Trophoblast cell (in vitro differentiated cells and primary cell): ENCODE results near the gene FAM167B.
"Not testable (repeated sequence)": the region's sequence is repeated elsewhere in the genome, so short reads cannot be mapped to it uniquely, and the experiment has no call there.

Source experiments
- DNase-seq, 2 donors: peaks; one replicate each; pipeline ENCODE4 v3.0.0-alpha.2; 2016
- H2AFZ ChIP-seq: 2 replicates; pipeline ENCODE4 v1.6.1; 2013; ENCODE audit warnings: low read length, moderate library complexity, mild to moderate bottlenecking; ENCODE audit not compliant: insufficient read depth, poor library complexity
- H2AK5ac ChIP-seq: 2 replicates; pipeline ENCODE4 v1.6.1; 2013; ENCODE audit warnings: mild to moderate bottlenecking, low read length
- H2BK120ac ChIP-seq: 2 replicates; pipeline ENCODE4 v1.6.1; 2013; ENCODE audit warnings: low read length, mild to moderate bottlenecking, moderate library complexity; ENCODE audit not compliant: insufficient read depth, poor library complexity
- H2BK12ac ChIP-seq: 2 replicates; pipeline ENCODE4 v1.6.1; 2013; ENCODE audit warnings: mild to moderate bottlenecking, low read length, moderate library complexity
- H2BK5ac ChIP-seq: 2 replicates; pipeline ENCODE4 v1.6.1; 2013; ENCODE audit warnings: low read length, low read depth, moderate library complexity, mild to moderate bottlenecking; ENCODE audit not compliant: poor library complexity
- H3K14ac ChIP-seq: 2 replicates; pipeline ENCODE4 v1.6.1; 2013; ENCODE audit warnings: mild to moderate bottlenecking, low read length
- H3K18ac ChIP-seq: 2 replicates; pipeline ENCODE4 v1.6.1; 2013; ENCODE audit warnings: mild to moderate bottlenecking, low read length
- H3K23ac ChIP-seq: 2 replicates; pipeline ENCODE4 v1.6.1; 2013; ENCODE audit warnings: low read length
- H3K27ac ChIP-seq: 2 replicates; pipeline ENCODE4 v1.5.1; 2013; ENCODE audit warnings: low read depth, mild to moderate bottlenecking, inconsistent platforms, low read length, moderate library complexity
- H3K27me3 ChIP-seq: 2 replicates; pipeline ENCODE4 v1.6.1; 2013; ENCODE audit warnings: inconsistent platforms, mild to moderate bottlenecking, low read length, moderate library complexity; ENCODE audit not compliant: insufficient read depth
- H3K36me3 ChIP-seq, 2 experiments: 1 replicate in 1 of 2; 2 replicates in 1 of 2; pipeline ENCODE4 v1.6.1; 2013; ENCODE audit warnings: low read length in 2 of 2, mild to moderate bottlenecking in 2 of 2, moderate library complexity in 1 of 2; ENCODE audit not compliant: insufficient read depth in 2 of 2, control insufficient read depth in 1 of 2
- H3K4ac ChIP-seq: 2 replicates; pipeline ENCODE4 v1.6.1; 2013; ENCODE audit warnings: low read depth, mild to moderate bottlenecking, low read length, moderate library complexity
- H3K4me1 ChIP-seq, 2 experiments: 1 replicate in 1 of 2; 2 replicates in 1 of 2; pipeline ENCODE4 v1.6.1; 2013; ENCODE audit warnings: low read length in 2 of 2, mild to moderate bottlenecking in 2 of 2, moderate library complexity in 1 of 2; ENCODE audit not compliant: insufficient read depth in 2 of 2, control insufficient read depth in 1 of 2
- H3K4me2 ChIP-seq: 2 replicates; pipeline ENCODE4 v1.6.1; 2013; ENCODE audit warnings: inconsistent platforms, mild to moderate bottlenecking, low read length, moderate library complexity
- H3K4me3 ChIP-seq: 2 replicates; pipeline ENCODE4 v1.5.1; 2013; ENCODE audit warnings: mild to moderate bottlenecking, low read depth, low read length, inconsistent platforms
- H3K79me1 ChIP-seq: one replicate; pipeline ENCODE4 v1.6.1; 2013; ENCODE audit warnings: low read length
- H3K79me2 ChIP-seq: 2 replicates; pipeline ENCODE4 v1.6.1; 2013; ENCODE audit warnings: low read length, mild to moderate bottlenecking; ENCODE audit not compliant: control insufficient read depth, insufficient read depth, poor library complexity
- H3K9ac ChIP-seq: 2 replicates; pipeline ENCODE4 v1.6.1; 2013; ENCODE audit warnings: mild to moderate bottlenecking, low read length
- H3K9me3 ChIP-seq: 2 replicates; pipeline ENCODE4 v1.6.1; 2013; ENCODE audit warnings: low read depth, mild to moderate bottlenecking, control low read depth, inconsistent platforms, low read length; ENCODE audit not compliant: insufficient read depth
- H4K12ac ChIP-seq: 2 replicates; pipeline ENCODE4 v1.6.1; 2013; ENCODE audit warnings: low read depth, mild to moderate bottlenecking, low read length, moderate library complexity
- H4K8ac ChIP-seq: 2 replicates; pipeline ENCODE4 v1.6.1; 2013; ENCODE audit warnings: low read depth, mild to moderate bottlenecking, low read length, moderate library complexity
- H4K91ac ChIP-seq: one replicate; pipeline ENCODE4 v1.6.1; 2013; ENCODE audit warnings: low read depth, mild to moderate bottlenecking, low read length, moderate library complexity
- WGBS: extraction: QIAGEN DNeasy Blood & Tissue Kit; methylation state at CpG from one replicate; pipeline ENCODE4 v1.1.7; 2013; ENCODE audit warnings: missing lambda C conversion rate; ENCODE audit not compliant: insufficient read length, insufficient coverage; ENCODE audit errors: extremely low coverage; 5-methylcytosine and 5-hydroxymethylcytosine counted together

Gene FAM167B

DNA sequence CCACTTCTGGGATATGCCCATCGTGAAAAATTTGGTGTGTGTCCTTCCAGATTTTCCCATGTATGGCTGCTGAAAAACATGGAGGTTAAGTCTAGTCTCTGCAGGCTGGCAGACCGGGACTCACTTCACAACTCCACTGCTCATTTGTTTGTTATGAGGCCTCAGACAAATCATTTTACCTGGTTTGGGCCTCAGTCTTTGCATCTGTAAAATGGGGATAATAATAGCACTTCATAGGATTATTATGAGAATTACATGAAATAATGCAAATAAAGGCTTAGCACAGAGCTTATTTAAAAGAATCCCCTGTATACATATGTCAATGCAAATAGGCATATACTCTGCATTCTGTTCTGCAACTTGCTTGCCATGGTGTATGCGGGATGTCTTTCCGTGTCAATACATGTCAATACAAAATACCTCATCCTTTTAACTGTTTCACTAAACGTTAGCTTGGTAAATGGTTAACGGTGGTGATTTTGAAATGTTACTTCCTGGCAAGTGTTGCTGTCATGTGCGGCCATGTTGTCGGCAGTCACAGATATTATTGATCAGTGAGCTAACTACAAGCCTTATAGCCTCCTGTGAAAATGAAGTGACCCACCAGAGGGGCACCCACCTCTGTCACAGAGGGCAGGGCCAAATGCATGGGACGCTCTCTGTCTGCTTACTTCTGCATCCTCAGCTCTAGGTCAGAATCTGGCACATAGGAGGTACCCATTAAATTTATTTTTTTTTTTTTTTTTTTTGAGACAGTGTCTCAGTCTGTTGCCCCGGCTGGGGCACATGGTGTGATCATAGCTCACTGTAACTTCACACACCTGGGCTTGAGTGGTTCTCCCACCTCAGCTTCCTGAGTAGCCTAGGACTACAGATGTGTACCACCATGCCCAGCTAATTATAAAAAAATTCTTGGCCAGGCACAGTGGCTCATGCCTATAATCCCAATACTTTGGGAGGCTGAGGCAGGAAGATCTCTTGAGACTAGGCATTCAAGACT, 8.3 kb downstream of the FAM167B start:
- Histone ChIP-seq H3K79me1 (no peaks in the 10 kb centered on the region), H4K12ac (no peak overlapping the region), H3K27me3 (no peaks in the 10 kb centered on the region), H3K4me1 (no peaks in the 10 kb centered on the region), H4K8ac (no peak overlapping the region), H3K4me2 (no peak overlapping the region), H3K9me3 (no peaks in the 10 kb centered on the region), H3K4ac (no peak overlapping the region), H2BK5ac (no peak overlapping the region), H2AK5ac (no peak overlapping the region), H2AFZ (no peak overlapping the region), H4K91ac (no peak overlapping the region), H2BK120ac (no peak overlapping the region), H3K4me3 (no peak overlapping the region), H3K14ac (no peak overlapping the region), H3K9ac (no peak overlapping the region), H3K27ac (no peak overlapping the region), H3K18ac (no peak overlapping the region), H3K23ac (no peak overlapping the region), H3K79me2 (no peaks in the 10 kb centered on the region), H3K36me3 (no peaks in the 10 kb centered on the region), H2BK12ac (no peak overlapping the region)
- no peak for DNase-seq
- no CpG with 5 or more reads among the region's 10 CpGs for WGBS

DNA sequence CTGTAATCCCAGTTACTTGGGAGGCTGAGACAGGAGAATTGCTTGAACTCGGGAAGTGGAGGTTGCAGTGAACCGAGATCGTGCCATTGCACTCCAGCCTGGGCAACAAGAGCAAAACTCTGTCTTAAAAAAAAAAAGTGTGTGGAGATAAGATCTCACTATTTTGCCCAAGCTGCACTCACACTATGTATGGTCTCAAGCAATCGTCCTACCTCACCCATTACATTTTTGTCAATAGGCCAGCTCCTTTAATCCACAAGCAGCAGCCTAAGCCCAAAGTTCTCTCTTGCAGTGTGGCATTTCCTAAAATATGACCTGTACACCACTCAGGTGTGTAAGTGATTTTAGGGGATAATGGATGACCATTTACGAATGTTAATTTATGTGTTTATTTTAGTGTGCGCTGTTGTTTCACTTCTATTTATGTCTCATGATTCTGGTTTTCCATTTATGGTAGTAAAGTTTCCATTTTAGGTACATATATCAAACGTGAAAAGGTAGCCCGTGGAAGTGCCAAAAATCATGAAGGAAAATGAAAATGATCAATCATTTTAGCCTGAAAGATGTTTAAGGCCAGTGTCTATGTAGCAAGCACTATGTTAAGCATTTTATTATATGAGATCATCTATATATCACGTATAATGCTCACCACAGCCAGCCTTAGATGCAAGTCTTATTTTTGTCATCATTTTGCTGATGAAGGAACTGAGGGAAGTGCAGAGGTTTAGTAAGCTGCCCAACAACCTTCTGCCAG, 9.6 kb downstream of the FAM167B start:
- Histone ChIP-seq H3K23ac (no peak overlapping the region), H3K9ac (no peak overlapping the region), H3K9me3 (no peaks in the 10 kb centered on the region), H2BK5ac (no peak overlapping the region), H3K4ac (no peak overlapping the region), H2BK12ac (no peak overlapping the region), H3K4me1 (no peaks in the 10 kb centered on the region), H4K91ac (no peak overlapping the region), H3K27me3 (no peaks in the 10 kb centered on the region), H3K4me2 (no peak overlapping the region), H4K8ac (no peak overlapping the region), H3K18ac (no peak overlapping the region), H2AK5ac (no peak overlapping the region), H3K14ac (no peak overlapping the region), H2AFZ (no peak overlapping the region), H3K79me1 (no peaks in the 10 kb centered on the region), H3K4me3 (no peak overlapping the region), H3K79me2 (no peaks in the 10 kb centered on the region), H4K12ac (no peak overlapping the region), H2BK120ac (no peak overlapping the region), H3K27ac (no peak overlapping the region), H3K36me3 (no peaks in the 10 kb centered on the region)
- no peak for DNase-seq
- WGBS, result no CpG with 5 or more reads among the region's 9 CpGs

DNA sequence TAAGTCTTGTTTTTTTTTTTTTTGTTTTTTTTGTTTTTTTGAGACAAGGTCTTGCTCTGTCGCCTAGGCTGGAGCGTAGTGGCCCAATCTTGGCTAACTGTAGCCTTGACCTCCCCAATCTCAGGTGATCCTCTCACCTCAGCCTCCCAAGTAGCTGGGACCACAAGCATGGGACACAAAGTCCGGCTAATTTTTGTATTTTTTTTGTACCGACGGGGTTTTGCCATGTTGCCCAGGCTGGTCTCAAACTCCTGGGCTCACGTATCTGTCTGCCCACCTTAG, 10.1 kb downstream of the FAM167B start:
- Histone ChIP-seq H3K23ac (no peak overlapping the region), H3K27me3 (no peaks in the 10 kb centered on the region), H2AFZ (no peak overlapping the region), H3K79me1 (no peaks in the 10 kb centered on the region), H3K9me3 (no peaks in the 10 kb centered on the region), H3K79me2 (no peaks in the 10 kb centered on the region), H2BK5ac (no peak overlapping the region), H4K12ac (no peak overlapping the region), H3K27ac (no peak overlapping the region), H3K18ac (no peak overlapping the region), H4K91ac (no peak overlapping the region), H3K9ac (no peak overlapping the region), H2BK12ac (no peak overlapping the region), H2AK5ac (no peak overlapping the region), H3K4ac (no peak overlapping the region), H3K36me3 (no peaks in the 10 kb centered on the region), H2BK120ac (no peak overlapping the region), H3K4me3 (no peak overlapping the region), H3K14ac (no peak overlapping the region), H4K8ac (no peak overlapping the region), H3K4me2 (no peak overlapping the region), H3K4me1 (no peaks in the 10 kb centered on the region)
- DNase-seq, result no peak
- no CpG with 5 or more reads among the region's 6 CpGs for WGBS

DNA sequence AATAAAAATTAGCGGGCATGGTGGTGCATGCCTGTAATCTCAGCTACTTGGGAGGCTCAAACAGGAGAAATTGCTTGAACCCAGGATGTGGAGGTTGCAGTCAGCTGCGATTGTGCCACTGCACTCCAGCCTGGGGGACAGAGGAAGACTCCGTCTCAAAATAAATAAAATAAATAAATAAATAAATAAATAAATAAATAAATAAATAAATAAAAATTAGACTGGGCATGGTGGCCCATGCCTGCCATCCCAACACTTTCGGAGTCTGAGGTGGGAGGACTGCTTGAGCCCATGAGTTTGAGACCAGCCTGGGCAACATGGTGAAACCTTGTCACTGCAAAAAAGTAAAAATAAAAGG, 16.2 kb downstream of the FAM167B start:
- not testable (repeated sequence) for DNase-seq, H3K27me3 ChIP-seq, H3K4me3 ChIP-seq, H3K79me2 ChIP-seq, H3K79me1 ChIP-seq, H3K4ac ChIP-seq, H3K36me3 ChIP-seq, H3K9ac ChIP-seq, H2BK120ac ChIP-seq, H3K4me1 ChIP-seq, H2BK5ac ChIP-seq, H2BK12ac ChIP-seq, H4K91ac ChIP-seq, H4K8ac ChIP-seq, H3K23ac ChIP-seq, H3K18ac ChIP-seq, H3K27ac ChIP-seq, H3K9me3 ChIP-seq, H3K4me2 ChIP-seq, H4K12ac ChIP-seq, H2AFZ ChIP-seq, H3K14ac ChIP-seq, H2AK5ac ChIP-seq
- WGBS, result no CpG with 5 or more reads among the region's 4 CpGs
